ENCODE results near the gene CIB4. TPM values are rescaled to one million over a fixed set of nuclear protein-coding genes. Genes with fewer than 3 reads are reported as not detected.

The CIB4 gene
- total and polyA plus RNA-seq, 2 donors (not counting 1 experiment from before 2014, with no cell fraction given), result not detected

GRCh38 chr2:26571316-26571715 is 69.8 kb downstream of the CIB4 start:
- Histone ChIP-seq H3K4me3 (ENCODE audit: control extremely low read depth in 1 of 5, extremely low read depth in 1 of 5, insufficient read depth in 1 of 5, low read depth in 2 of 5, low read length in 4 of 5) (no peak overlapping the region), H3K4me1 (ENCODE audit: control insufficient read depth in 2 of 2, insufficient read depth in 2 of 2, low read length in 2 of 2) (no peaks in the 10 kb centered on the region), H3K27ac (ENCODE audit: low read length in 2 of 2) (no peak overlapping the region), H3K9ac (ENCODE audit: low read length) (no peak overlapping the region), H3K9me3 (ENCODE audit: control extremely low read depth in 1 of 3, control insufficient read depth in 2 of 3, insufficient read depth in 1 of 3, low read length in 2 of 3) (no peaks in the 10 kb centered on the region), H2AFZ (ENCODE audit: insufficient read depth, low read depth, low read length, poor library complexity, severe bottlenecking) (no peak overlapping the region), H3K4me2 (replicated peaks; ENCODE audit: low read depth, low read length, poor library complexity, severe bottlenecking) (no peak overlapping the region), H3K27me3 (replicated peaks in 1 of 4; ENCODE audit: control extremely low read depth in 1 of 4, control insufficient read depth in 3 of 4, insufficient read depth in 4 of 4, low read length in 3 of 4) (peaks cover 0 to 6% (median 0%) of the 10 kb centered on the region in 4 experiments), H3K79me2 (ENCODE audit: control insufficient read depth, insufficient read depth, low read length) (no peaks in the 10 kb centered on the region), H3K36me3 (replicated peaks in 1 of 2; ENCODE audit: control extremely low read depth in 1 of 2, control insufficient read depth in 1 of 2, extremely low read depth in 1 of 2, insufficient read depth in 2 of 2, low read length in 1 of 2) (no peaks in the 10 kb centered on the region), H4K20me1 (ENCODE audit: control insufficient read depth, insufficient read depth, low read length, poor library complexity, severe bottlenecking) (no peaks in the 10 kb centered on the region)
- 67% methylated on average over 3 of the region's 5 CpGs for WGBS (ENCODE audit: insufficient coverage)
- H3K27me3 Mint-ChIP-seq, result peaks cover 50% of the 10 kb centered on the region
- ChIA-PET CTCF (no interaction called here), POLR2A (no interaction called here)
- ATAC-seq (ENCODE audit: low read depth) (no peak), DNase-seq (no peak)
- no peak overlapping the region for H3K4me3 Mint-ChIP-seq
- H3K4me1 Mint-ChIP-seq, result no peaks in the 10 kb centered on the region
- TF ChIP-seq EZH2 (IDR thresholded peaks at IDR 0.05; ENCODE audit: borderline replicate concordance, insufficient read depth, low read depth, low read length, poor library complexity, severe bottlenecking) (no peak), CTCF (IDR thresholded peaks at IDR 0.05) (no peak)
- H3K9me3 Mint-ChIP-seq (ENCODE audit: insufficient read depth), result no peaks in the 10 kb centered on the region
- no peak overlapping the region for H3K27ac Mint-ChIP-seq
- intact Hi-C loops (cut with micrococcal nuclease), result no loop called here

GRCh38 chr2:26570083-26570430 is 71.1 kb downstream of the CIB4 start:
- H3K36me3 ChIP-seq (replicated peaks in 1 of 2; ENCODE audit: control extremely low read depth in 1 of 2, control insufficient read depth in 1 of 2, extremely low read depth in 1 of 2, insufficient read depth in 2 of 2, low read length in 1 of 2), result no peaks in the 10 kb centered on the region
- H3K4me3 Mint-ChIP-seq, result no peak overlapping the region

More at GRCh38 chr2:26570083-26570430, 71.1 kb downstream of the CIB4 start:
- H4K20me1 ChIP-seq (ENCODE audit: control insufficient read depth, insufficient read depth, low read length, poor library complexity, severe bottlenecking), result no peaks in the 10 kb centered on the region
- H3K9me3 Mint-ChIP-seq (ENCODE audit: insufficient read depth), result no peaks in the 10 kb centered on the region
- H3K27me3 ChIP-seq (replicated peaks in 1 of 4; ENCODE audit: control extremely low read depth in 1 of 4, control insufficient read depth in 3 of 4, insufficient read depth in 4 of 4, low read length in 3 of 4), result peaks cover 0 to 6% (median 2%) of the 10 kb centered on the region in 4 experiments
- H3K27ac Mint-ChIP-seq, result no peak overlapping the region
- CTCF ChIA-PET, result no interaction called here
- POLR2A ChIA-PET, result no interaction called here
- no peak overlapping the region for H3K4me3 ChIP-seq (ENCODE audit: control extremely low read depth in 1 of 5, extremely low read depth in 1 of 5, insufficient read depth in 1 of 5, low read depth in 2 of 5, low read length in 4 of 5)
- no peaks in the 10 kb centered on the region for H3K79me2 ChIP-seq (ENCODE audit: control insufficient read depth, insufficient read depth, low read length)
- 94% methylated on average over 8 of the region's 8 CpGs for WGBS (ENCODE audit: insufficient coverage)
- H3K4me1 Mint-ChIP-seq, result no peaks in the 10 kb centered on the region
- H3K9me3 ChIP-seq (ENCODE audit: control extremely low read depth in 1 of 3, control insufficient read depth in 2 of 3, insufficient read depth in 1 of 3, low read length in 2 of 3), result no peaks in the 10 kb centered on the region
- H3K27me3 Mint-ChIP-seq, result peaks cover 54% of the 10 kb centered on the region
- intact Hi-C loops (cut with micrococcal nuclease), result no loop called here
- H3K4me1 ChIP-seq (ENCODE audit: control insufficient read depth in 2 of 2, insufficient read depth in 2 of 2, low read length in 2 of 2), result no peaks in the 10 kb centered on the region
- no peak for TF ChIP-seq EZH2 (IDR thresholded peaks at IDR 0.05; ENCODE audit: borderline replicate concordance, insufficient read depth, low read depth, low read length, poor library complexity, severe bottlenecking)
- TF ChIP-seq CTCF (IDR thresholded peaks at IDR 0.05), result no peak
- no peak for ATAC-seq (ENCODE audit: low read depth)
- no peak overlapping the region for H3K9ac ChIP-seq (ENCODE audit: low read length)
- no peak overlapping the region for H2AFZ ChIP-seq (ENCODE audit: insufficient read depth, low read depth, low read length, poor library complexity, severe bottlenecking)
- H3K4me2 ChIP-seq (replicated peaks; ENCODE audit: low read depth, low read length, poor library complexity, severe bottlenecking), result no peak overlapping the region
- no peak for DNase-seq
- H3K27ac ChIP-seq (ENCODE audit: low read length in 2 of 2), result no peak overlapping the region

Measured in B cell (primary cell).